GM23248 (cell line): ENCODE results near the gene OPCML. TPM values are rescaled to one million over a fixed set of nuclear protein-coding genes. Genes with fewer than 3 reads are reported as not detected.

Experiments
- DNase-seq: peaks from one replicate; pipeline ENCODE4 v3.0.0-alpha.2; 2015
- H2AFZ ChIP-seq: fragments of 200-600 bp; sonication (generic); 2 replicates; pipeline ENCODE4 v1.6.1; 2016; ENCODE audit warnings: antibody characterized with exemption
- H3F3A ChIP-seq: fragments of 200-600 bp; sonication (generic); 2 replicates; pipeline ENCODE4 v1.6.1; 2016; ENCODE audit warnings: mild to moderate bottlenecking, antibody characterized with exemption, mixed run types; ENCODE audit not compliant: insufficient read depth
- H3K27ac ChIP-seq: fragments of 200-600 bp; sonication (generic); 2 replicates; pipeline ENCODE4 v1.5.1; 2016; ENCODE audit warnings: mild to moderate bottlenecking
- H3K27me3 ChIP-seq: fragments of 200-600 bp; sonication (generic); replicated peaks from 2 replicates; pipeline ENCODE4 v1.6.1; 2016; ENCODE audit warnings: mild to moderate bottlenecking; ENCODE audit not compliant: insufficient read depth
- H3K36me3 ChIP-seq: fragments of 200-600 bp; sonication (generic); 2 replicates; pipeline ENCODE4 v1.6.1; 2016; ENCODE audit warnings: low read depth, mild to moderate bottlenecking
- H3K4me1 ChIP-seq: fragments of 200-600 bp; sonication (generic); 2 replicates; pipeline ENCODE4 v1.6.1; 2016; ENCODE audit warnings: mild to moderate bottlenecking; ENCODE audit not compliant: insufficient read depth
- H3K4me2 ChIP-seq: fragments of 200-600 bp; sonication (generic); one replicate; pipeline ENCODE4 v1.6.1; 2016; ENCODE audit warnings: mild to moderate bottlenecking; ENCODE audit not compliant: unreplicated experiment
- H3K4me3 ChIP-seq: fragments of 200-600 bp; sonication (generic); 2 replicates; pipeline ENCODE4 v1.5.1; 2016; ENCODE audit warnings: mild to moderate bottlenecking
- H3K79me2 ChIP-seq: fragments of 200-600 bp; sonication (generic); 2 replicates; pipeline ENCODE4 v1.6.1; 2016; ENCODE audit warnings: mild to moderate bottlenecking; ENCODE audit not compliant: insufficient read depth
- H3K9ac ChIP-seq: fragments of 200-600 bp; sonication (generic); 2 replicates; pipeline ENCODE4 v1.6.1; 2016; ENCODE audit warnings: mild to moderate bottlenecking
- H3K9me2 ChIP-seq: fragments of 200-600 bp; sonication (generic); 2 replicates; pipeline ENCODE4 v1.6.1; 2016; ENCODE audit warnings: mixed run types, mild to moderate bottlenecking, moderate library complexity; ENCODE audit not compliant: insufficient read depth
- H3K9me3 ChIP-seq: fragments of 200-600 bp; sonication (generic); one replicate; pipeline ENCODE4 v1.6.1; 2017; ENCODE audit warnings: low read depth
- H4K20me1 ChIP-seq: fragments of 200-600 bp; sonication (generic); 2 replicates; pipeline ENCODE4 v1.6.0; 2016; ENCODE audit not compliant: insufficient read depth
- EZH2 ChIP-seq: fragments of 200-600 bp; sonication (generic); IDR thresholded peaks from 2 replicates; pipeline ENCODE4 v1.6.1; 2018; ENCODE audit warnings: antibody characterized with exemption, mild to moderate bottlenecking; ENCODE audit not compliant: insufficient read depth, poor library complexity, severe bottlenecking
- EZH2phosphoT487 ChIP-seq: fragments of 200-600 bp; sonication (generic); IDR thresholded peaks from 2 replicates; pipeline ENCODE4 v1.6.1; 2018; ENCODE audit warnings: antibody characterized with exemption, moderate library complexity, mild to moderate bottlenecking, low read depth; ENCODE audit not compliant: insufficient read depth
- WGBS, 2 experiments: methylation state at CpG; one replicate each; pipeline ENCODE4 v1.1.6; 2015 to 2017; ENCODE audit warnings: low lambda C conversion rate in 2 of 2, low coverage in 1 of 2; ENCODE audit errors: missing lambda C conversion rate in 2 of 2; 5-methylcytosine and 5-hydroxymethylcytosine counted together
- in situ Hi-C: fragments of 300-500 bp; cut with MboI; formaldehyde crosslinking; loops from 2 replicates; pipeline ENCODE4 v1.15.0; 2020
- polyA plus RNA-seq: library from polyadenylated mRNA; unstranded; fragments of >200 nt; fragmentation: Nextera tagmentation; extraction: Ambion mirVana; gene quantifications from 2 replicates; pipeline ENCODE4 v1.2.1, GENCODE V29; 2016
- total RNA-seq: library from RNA; depleted of rRNA; stranded (reverse); fragments of >200 nt; shearing (Covaris generic); gene quantifications from 2 replicates; pipeline ENCODE4 v1.2.3, GENCODE V29; 2014

The OPCML gene
- total and polyA plus RNA-seq, 2 experiments from 2014 or later, result 0.69 to 1.6 TPM

DNA sequence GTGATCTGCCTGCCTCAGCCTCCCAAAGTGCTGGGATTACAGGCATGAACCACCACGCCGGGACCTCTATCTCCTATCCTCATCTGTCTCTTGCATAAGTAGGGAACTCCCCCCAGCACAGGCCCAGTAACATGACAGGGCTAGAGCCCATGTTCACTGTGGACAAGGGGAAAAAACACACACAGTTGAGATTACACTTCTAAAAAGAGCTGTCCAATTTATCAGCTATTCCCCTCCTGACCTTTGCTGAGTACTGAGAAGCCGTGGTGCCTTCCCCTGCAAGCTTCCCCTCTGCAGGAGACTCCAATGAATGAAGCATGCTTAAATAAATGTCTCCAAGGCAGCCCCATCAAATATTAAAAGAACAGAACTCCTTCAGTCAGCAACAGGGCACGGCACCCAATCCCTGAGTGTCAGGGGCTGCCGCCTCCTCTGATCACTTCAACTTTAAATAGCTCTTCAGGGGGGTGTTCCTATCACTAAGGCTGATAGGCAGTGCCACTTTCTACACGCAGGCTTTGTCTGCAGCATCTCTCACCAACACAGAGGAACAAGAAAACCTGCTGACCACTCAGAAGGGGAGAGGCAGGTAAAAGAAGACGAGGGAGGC lies 385.5 kb downstream of the OPCML start:
- no peak overlapping the region for H3K4me3 ChIP-seq
- WGBS, 2 experiments, result 19 to 22% methylated on average over 7 of the region's 7 CpGs
- H3K36me3 ChIP-seq, result no peaks in the 10 kb centered on the region
- H3K9ac ChIP-seq, result no peak overlapping the region
- no peaks in the 10 kb centered on the region for H3K9me2 ChIP-seq
- H2AFZ ChIP-seq, result no peak overlapping the region
- H3K27ac ChIP-seq, result no peak overlapping the region
- no peaks in the 10 kb centered on the region for H3K4me1 ChIP-seq
- no peaks in the 10 kb centered on the region for H4K20me1 ChIP-seq
- no peaks in the 10 kb centered on the region for H3K9me3 ChIP-seq
- H3K27me3 ChIP-seq, result peaks cover 5% of the 10 kb centered on the region; the same call in 1 of the 2 replicates
- no peaks in the 10 kb centered on the region for H3K79me2 ChIP-seq
- H3K4me2 ChIP-seq, result no peak overlapping the region
- no peak for TF ChIP-seq EZH2phosphoT487
- TF ChIP-seq EZH2, result no peak
- DNase-seq, result no peak
- in situ Hi-C loops, result no loop called here
- H3F3A ChIP-seq, result no peaks in the 10 kb centered on the region

DNA sequence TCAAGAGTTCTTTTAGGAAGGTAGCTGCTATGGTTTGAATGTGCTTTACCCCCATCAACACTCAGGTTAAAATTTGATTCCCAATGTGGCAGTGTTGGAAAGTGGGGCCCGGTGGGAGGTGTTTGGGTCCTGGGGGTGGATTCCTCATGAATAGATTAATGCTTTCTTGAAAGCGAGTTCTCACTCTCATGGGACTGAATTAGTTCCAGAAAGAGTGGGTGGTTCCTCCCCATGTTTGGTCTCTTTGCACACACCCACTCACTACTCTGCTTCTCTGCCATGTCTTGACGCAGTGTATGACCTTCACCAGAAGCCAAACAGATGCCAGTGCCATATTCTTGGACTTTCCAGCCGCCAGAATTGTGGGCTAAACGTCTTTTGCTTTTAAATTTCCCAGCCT lies 394.4 kb downstream of the OPCML start:
- Histone ChIP-seq H3K27me3 (0 out of 2 replicates have a peak, but pooled peaks cover 5% of the 10 kb centered on the region), H3K27ac (no peak overlapping the region), H3K9me3 (no peaks in the 10 kb centered on the region), H3K4me3 (no peak overlapping the region), H4K20me1 (no peaks in the 10 kb centered on the region), H2AFZ (no peak overlapping the region), H3K9me2 (no peaks in the 10 kb centered on the region), H3K9ac (no peak overlapping the region), H3F3A (no peaks in the 10 kb centered on the region), H3K4me2 (no peak overlapping the region), H3K79me2 (no peaks in the 10 kb centered on the region), H3K4me1 (no peaks in the 10 kb centered on the region), H3K36me3 (no peaks in the 10 kb centered on the region)
- in situ Hi-C loops, result no loop called here
- DNase-seq, result no peak
- 0 to 5% methylated on average over 5 of the region's 5 CpGs for WGBS, 2 experiments
- no peak for TF ChIP-seq EZH2
- TF ChIP-seq EZH2phosphoT487, result no peak

DNA sequence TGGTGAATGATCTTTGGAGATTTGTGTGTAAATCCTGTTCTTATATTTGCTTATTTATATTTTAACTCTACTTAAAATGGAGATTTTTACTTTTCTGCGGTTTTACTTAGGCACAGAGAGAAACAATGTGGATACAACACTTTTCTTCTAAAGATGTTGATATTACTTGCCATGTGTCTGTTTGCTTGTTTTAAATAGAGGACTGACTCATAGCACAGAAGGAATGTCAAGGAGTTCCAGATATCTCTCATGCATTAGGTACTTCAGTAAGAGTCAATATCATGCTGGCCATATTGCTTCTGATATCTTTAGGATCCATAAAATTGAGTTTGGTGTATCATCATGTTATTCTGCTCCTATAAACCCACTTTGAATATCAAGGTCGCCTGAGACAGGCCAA lies 395.0 kb downstream of the OPCML start:
- no peak overlapping the region for H2AFZ ChIP-seq
- H3K4me1 ChIP-seq, result no peaks in the 10 kb centered on the region
- no peak overlapping the region for H3K9ac ChIP-seq
- no peak overlapping the region for H3K4me3 ChIP-seq
- H3K36me3 ChIP-seq, result no peaks in the 10 kb centered on the region
- no peaks in the 10 kb centered on the region for H3K9me3 ChIP-seq
- no peak for TF ChIP-seq EZH2
- no peak for TF ChIP-seq EZH2phosphoT487
- 29 to 31% methylated on average over 2 of the region's 2 CpGs for WGBS, 2 experiments
- H3F3A ChIP-seq, result no peaks in the 10 kb centered on the region
- no peak overlapping the region for H3K4me2 ChIP-seq
- no peaks in the 10 kb centered on the region for H3K9me2 ChIP-seq
- in situ Hi-C loops, result no loop called here
- H4K20me1 ChIP-seq, result no peaks in the 10 kb centered on the region
- no peak overlapping the region for H3K27ac ChIP-seq
- no peaks in the 10 kb centered on the region for H3K79me2 ChIP-seq
- H3K27me3 ChIP-seq, result 0 out of 2 replicates have a peak, but pooled peaks cover 5% of the 10 kb centered on the region
- DNase-seq, result no peak

DNA sequence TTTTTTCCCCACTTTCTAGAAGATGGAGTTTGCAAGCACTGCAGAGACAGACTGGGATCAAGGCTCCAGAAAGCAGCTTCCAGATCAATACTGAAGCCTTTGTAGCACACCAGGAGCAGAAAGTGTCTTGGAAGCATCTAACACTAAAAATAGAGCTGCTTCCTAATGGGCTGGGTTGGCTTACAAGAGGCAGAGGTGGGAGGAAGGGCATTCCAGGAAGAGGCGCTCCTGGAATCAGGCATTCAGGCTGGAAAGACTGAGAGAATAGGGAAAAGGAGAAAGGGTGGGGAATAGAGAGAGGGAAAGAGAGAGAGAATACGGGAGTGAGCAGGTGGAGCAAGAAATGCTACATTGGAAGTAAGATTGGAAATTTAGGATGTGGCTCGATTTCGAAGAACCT lies 395.9 kb downstream of the OPCML start:
- no peak overlapping the region for H2AFZ ChIP-seq
- no peak for DNase-seq
- H3K27ac ChIP-seq, result no peak overlapping the region
- 23 to 25% methylated on average over 4 of the region's 4 CpGs for WGBS, 2 experiments
- no peaks in the 10 kb centered on the region for H4K20me1 ChIP-seq
- H3K9ac ChIP-seq, result no peak overlapping the region
- H3K27me3 ChIP-seq, result 0 out of 2 replicates have a peak, but pooled peaks cover 5% of the 10 kb centered on the region
- no peaks in the 10 kb centered on the region for H3K4me1 ChIP-seq
- no peak overlapping the region for H3K4me2 ChIP-seq
- H3K36me3 ChIP-seq, result no peaks in the 10 kb centered on the region
- no peaks in the 10 kb centered on the region for H3K9me2 ChIP-seq
- H3K9me3 ChIP-seq, result no peaks in the 10 kb centered on the region
- H3F3A ChIP-seq, result no peaks in the 10 kb centered on the region
- TF ChIP-seq EZH2phosphoT487, result no peak
- no peak for TF ChIP-seq EZH2
- in situ Hi-C loops, result no loop called here
- H3K4me3 ChIP-seq, result no peak overlapping the region
- H3K79me2 ChIP-seq, result no peaks in the 10 kb centered on the region
